CD4-positive, alpha-beta T cell (primary cell): ENCODE data around the gene LRRC15. TPM values are rescaled to one million over a fixed set of nuclear protein-coding genes. Genes with fewer than 3 reads are reported as not detected.

ENCODE experiments used
- ATAC-seq: fragments of 200-7000 bp; cut with Tn5 transposase; one replicate; pipeline ENCODE4 v1.10.0; 2022; ENCODE audit warnings: mild to moderate bottlenecking; ENCODE audit not compliant: poor library complexity
- CTCF ChIA-PET: fragments of 350-600 bp; sonication (Branson Sonifier 250); formaldehyde crosslinking; loops from one replicate; lab custom pipeline; 2021; ENCODE audit warnings: antibody characterized with exemption, inconsistent platforms; lab: Charles Lee
- POLR2A ChIA-PET: fragments of 350-600 bp; sonication (Branson Sonifier 250); formaldehyde crosslinking; loops from one replicate; lab custom pipeline; 2021; ENCODE audit warnings: antibody characterized with exemption, inconsistent platforms; lab: Charles Lee
- DNase-seq, 14 experiments: peaks; one replicate each; pipeline ENCODE4 v3.0.0-alpha.2; 2013 to 2020; ENCODE audit warnings: mixed read lengths in 2 of 14
- H3K27ac ChIP-seq, 2 donors: one replicate each; pipeline versions ENCODE4 v1.5.1 to v1.7.0; 2013; ENCODE audit warnings: low read length in 2 of 2, low read depth in 1 of 2, mild to moderate bottlenecking in 1 of 2
- H3K27me3 ChIP-seq, 2 experiments: 1 replicate in 1 of 2; 2 replicates in 1 of 2; pipeline versions ENCODE4 v1.6.1 to v1.7.0; 2013; ENCODE audit warnings: low read length in 2 of 2, control low read depth in 1 of 2, mild to moderate bottlenecking in 1 of 2, moderate library complexity in 1 of 2; ENCODE audit not compliant: insufficient read depth in 2 of 2, control insufficient read depth in 1 of 2
- H3K36me3 ChIP-seq: one replicate; pipeline ENCODE4 v1.6.1; 2013; ENCODE audit warnings: low read length, control low read depth; ENCODE audit not compliant: insufficient read depth
- H3K4me1 ChIP-seq: one replicate; pipeline ENCODE4 v1.6.1; 2013; ENCODE audit warnings: low read length, control low read depth; ENCODE audit not compliant: insufficient read depth
- H3K4me3 ChIP-seq: one replicate; pipeline ENCODE4 v1.5.1; 2013; ENCODE audit warnings: mild to moderate bottlenecking, low read length, moderate library complexity
- H3K9me3 ChIP-seq, 2 experiments: 1 replicate in 1 of 2; 2 replicates in 1 of 2; pipeline versions ENCODE4 v1.6.1 to v1.7.0; 2013; ENCODE audit warnings: low read length in 2 of 2, mild to moderate bottlenecking in 2 of 2, control low read depth in 1 of 2, moderate library complexity in 1 of 2; ENCODE audit not compliant: control insufficient read depth in 1 of 2, insufficient read depth in 1 of 2
- H3K27ac Mint-ChIP-seq: one replicate; pipeline ENCODE4 v1.8.0; 2020; ENCODE audit warnings: mixed read lengths
- H3K27me3 Mint-ChIP-seq: one replicate; pipeline ENCODE4 v1.8.0; 2021; ENCODE audit warnings: mixed read lengths
- H3K36me3 Mint-ChIP-seq: one replicate; pipeline ENCODE4 v1.8.0; 2021; ENCODE audit warnings: low read depth, mixed read lengths
- H3K4me1 Mint-ChIP-seq: one replicate; pipeline ENCODE4 v1.8.0; 2021; ENCODE audit warnings: low read depth, mixed read lengths
- H3K4me3 Mint-ChIP-seq: one replicate; pipeline ENCODE4 v1.8.0; 2020; ENCODE audit warnings: mild to moderate bottlenecking, mixed read lengths
- H3K9me3 Mint-ChIP-seq: one replicate; pipeline ENCODE4 v1.8.0; 2020; ENCODE audit warnings: mixed read lengths
- CTCF ChIP-seq: fragments of 200-600 bp; IDR thresholded peaks from one replicate; pipeline ENCODE4 v1.8.0; 2022; ENCODE audit warnings: antibody characterized with exemption, mild to moderate bottlenecking
- intact Hi-C, 2 experiments: fragments of 100-400 bp; cut with DNase I in 1 of 2; cut with micrococcal nuclease in 1 of 2; formaldehyde crosslinking; loops; one replicate each; pipeline versions ENCODE4 v1.15.1 to v1.9.0; 2023 to 2025; cut with DNase I, micrococcal nuclease
- total RNA-seq, 174 experiments: library from RNA in 2 of 174; stranded (reverse) in 2 of 174; gene quantifications; one replicate each; pipeline ENCODE4 v1.2.3 and lab custom pipeline; 2021 to 2026

The LRRC15 gene
- total RNA-seq, 2 experiments from 2014 or later, result not detected

- Mint-ChIP-seq H3K27ac (no peak overlapping the region), H3K9me3 (no peaks in the 10 kb centered on the region), H3K4me1 (peaks cover 44% of the 10 kb centered on the region), H3K36me3 (peaks cover 7% of the 10 kb centered on the region), H3K4me3 (no peak overlapping the region), H3K27me3 (no peaks in the 10 kb centered on the region)
- no peak overlapping the region for H3K4me3 ChIP-seq
- H3K36me3 ChIP-seq, result no peaks in the 10 kb centered on the region
- no peak for TF ChIP-seq CTCF
- DNase-seq, result no peak
- no peaks in the 10 kb centered on the region for H3K9me3 ChIP-seq
- no peak for ATAC-seq
- ChIA-PET POLR2A (no interaction called here), CTCF (no interaction called here)
- peaks cover 31% of the 10 kb centered on the region for H3K4me1 ChIP-seq
- peaks cover 0 to 8% of the 10 kb centered on the region in 2 experiments for H3K27me3 ChIP-seq
- intact Hi-C loops, result loop anchor here in 1 of 2 experiments (5.0 kb wide), 1 partner anchor 734 kb away; no protein-coding TSS in a partner anchor
- H3K27ac ChIP-seq, result no peak overlapping the region
Observed at GRCh38 chr3:194401346-194401745, 31.8 kb upstream of the LRRC15 start.

DNA sequence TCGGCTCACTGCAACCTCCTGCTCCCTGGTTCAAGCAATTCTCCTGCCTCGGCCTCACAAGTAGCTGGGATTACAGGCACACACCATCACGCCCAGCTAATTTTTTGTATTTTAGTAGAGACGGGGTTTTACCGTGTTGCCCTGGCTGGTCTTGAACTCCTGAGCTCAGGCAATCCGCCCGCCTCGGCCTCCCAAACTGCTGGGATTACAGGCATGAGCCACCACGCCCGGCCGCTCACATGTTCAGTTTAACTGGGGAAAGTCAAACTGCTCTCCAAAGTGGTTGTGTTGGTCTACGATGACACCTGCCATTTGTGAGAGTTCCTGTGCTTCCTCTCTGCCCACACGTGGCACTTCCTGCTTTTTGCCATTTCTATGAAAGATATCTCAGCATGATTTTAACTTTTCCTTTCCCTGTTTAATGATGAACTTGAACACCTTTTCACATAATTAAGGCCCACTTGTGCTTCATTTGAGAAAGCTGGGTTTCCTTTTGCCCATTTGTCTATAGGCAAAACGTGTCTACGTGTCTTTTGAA is 30.4 kb upstream of the LRRC15 start:
- Histone ChIP-seq H3K27me3 (peaks cover 0 to 10% of the 10 kb centered on the region in 2 experiments), H3K36me3 (no peaks in the 10 kb centered on the region), H3K27ac (no peak overlapping the region), H3K4me1 (peaks cover 39% of the 10 kb centered on the region), H3K9me3 (no peaks in the 10 kb centered on the region), H3K4me3 (no peak overlapping the region)
- no peak for TF ChIP-seq CTCF
- Mint-ChIP-seq H3K36me3 (peaks cover 1% of the 10 kb centered on the region), H3K27ac (peak overlapping the region; percentile 94), H3K4me3 (peak overlapping the region; percentile 86), H3K4me1 (peaks cover 58% of the 10 kb centered on the region), H3K27me3 (no peaks in the 10 kb centered on the region), H3K9me3 (no peaks in the 10 kb centered on the region)
- CTCF ChIA-PET, result interaction anchor here (0.6 kb wide), 2 partner anchors 16 to 72 kb away, joined by 3 to 5 read pairs; no protein-coding TSS in a partner anchor
- DNase-seq (no peak), ATAC-seq (no peak)
- intact Hi-C loops, result loop anchor here (5.0 kb wide), 2 partner anchors 263 to 733 kb away; partner anchors contain the start of gene HES1 (in 1 of the 2)
- POLR2A ChIA-PET, result interaction anchor here (0.7 to 4.3 kb wide), 2 partner anchors 7 to 77 kb away, joined by 4 to 29 read pairs; no protein-coding TSS in a partner anchor

DNA sequence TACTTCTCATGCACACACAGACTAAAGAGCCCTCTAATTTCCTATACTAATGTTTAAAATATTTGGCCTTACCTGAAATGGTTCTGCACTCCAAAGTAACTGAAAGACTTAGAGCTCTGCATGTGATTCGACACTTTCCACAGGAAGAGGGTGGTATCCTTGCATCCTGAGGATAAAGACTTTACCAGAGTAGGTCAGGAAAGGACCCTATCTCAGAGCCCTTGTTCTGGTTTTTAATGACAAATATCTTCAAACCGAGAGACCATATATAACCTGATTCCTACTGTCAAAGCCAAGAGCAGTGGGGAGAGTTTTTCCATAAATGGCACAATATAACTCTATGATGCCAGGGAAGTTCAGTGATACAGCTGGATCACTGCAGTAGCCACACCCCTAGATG is 29.6 kb upstream of the LRRC15 start, which contains the start of gene GP5:
GP5 (minus strand) TSS at position 101 of the 400 bp plus-strand sequence. CDS start 984 bp downstream, outside the sequence.
- ATAC-seq (no peak), DNase-seq (no peak)
- H3K9me3 ChIP-seq, result no peaks in the 10 kb centered on the region
- intact Hi-C loops, result loop anchor here in 1 of 2 experiments (5.0 kb wide), 1 partner anchor 262 kb away; the partner anchor contains the start of gene HES1
- Mint-ChIP-seq H3K36me3 (peaks cover 7% of the 10 kb centered on the region), H3K4me3 (peak within 1 kb of the TSS; percentile 93), H3K27me3 (no peaks in the 10 kb centered on the region), H3K27ac (peak within 1 kb of the TSS; percentile 94), H3K4me1 (peaks cover 57% of the 10 kb centered on the region), H3K9me3 (no peaks in the 10 kb centered on the region)
- peak within 1 kb of the TSS; percentile 63 for H3K4me3 ChIP-seq
- no peak for TF ChIP-seq CTCF
- ChIA-PET POLR2A (interaction anchor here (0.7 to 4.3 kb wide), 4 partner anchors 8 to 76 kb away, joined by 4 to 29 read pairs (median 8); no protein-coding TSS in a partner anchor), CTCF (interaction anchor here (0.6 to 1.6 kb wide), 3 partner anchors 17 to 73 kb away, joined by 3 to 8 read pairs (median 5); no protein-coding TSS in a partner anchor)
- peaks cover 0 to 10% of the 10 kb centered on the region in 2 experiments for H3K27me3 ChIP-seq
- H3K4me1 ChIP-seq, result peaks cover 39% of the 10 kb centered on the region
- no peaks in the 10 kb centered on the region for H3K36me3 ChIP-seq
- H3K27ac ChIP-seq, result no peak within 1 kb of the TSS
